SK-N-MC (cell line): ENCODE data around the gene FAM151B.
"Not testable (repeated sequence)": the region's sequence is repeated elsewhere in the genome, so short reads cannot be mapped to it uniquely, and the experiment has no call there.

Source experiments
- DNase-seq: peaks from one replicate; pipeline ENCODE4 v3.0.0-alpha.2; 2011; ENCODE audit warnings: low read depth, low spot score
- H3K27ac ChIP-seq: fragments of 200-600 bp; sonication (generic); 2 replicates; pipeline ENCODE4 v1.5.1; 2016; ENCODE audit warnings: mixed run types
- H3K36me3 ChIP-seq: fragments of 200-600 bp; sonication (generic); 2 replicates; pipeline ENCODE4 v1.6.1; 2017; ENCODE audit warnings: antibody characterized with exemption, low read length, mixed read lengths; ENCODE audit not compliant: insufficient read depth
- H3K4me3 ChIP-seq: fragments of 200-600 bp; sonication (generic); 2 replicates; pipeline ENCODE4 v1.5.1; 2016
- H3K9ac ChIP-seq: fragments of 200-600 bp; sonication (generic); 2 replicates; pipeline ENCODE4 v1.8.0; 2017; ENCODE audit warnings: mixed run types, mixed read lengths; ENCODE audit not compliant: insufficient read length
- H3K9me3 ChIP-seq: fragments of 200-600 bp; sonication (generic); 2 replicates; pipeline ENCODE4 v1.6.1; 2017; ENCODE audit warnings: low read depth, mild to moderate bottlenecking, antibody characterized with exemption, low read length, moderate library complexity, mixed read lengths
- EZH2 ChIP-seq: fragments of 200-600 bp; sonication (generic); IDR thresholded peaks from one replicate; pipeline ENCODE4 v1.6.1; 2017; ENCODE audit warnings: antibody characterized with exemption
- FOXP2 ChIP-seq: optimal IDR thresholded peaks from 2 replicates; pipeline ENCODE3; 2011; ENCODE audit warnings: mild to moderate bottlenecking, moderate library complexity; ENCODE audit not compliant: insufficient read depth; ENCODE audit errors: extremely low read length, control extremely low read depth
- POLR2AphosphoS5 ChIP-seq: IDR thresholded peaks from 2 replicates; pipeline ENCODE4 v1.6.1; 2012; ENCODE audit warnings: mild to moderate bottlenecking, low read depth, low read length, borderline replicate concordance

FAM151B gene, protein sequence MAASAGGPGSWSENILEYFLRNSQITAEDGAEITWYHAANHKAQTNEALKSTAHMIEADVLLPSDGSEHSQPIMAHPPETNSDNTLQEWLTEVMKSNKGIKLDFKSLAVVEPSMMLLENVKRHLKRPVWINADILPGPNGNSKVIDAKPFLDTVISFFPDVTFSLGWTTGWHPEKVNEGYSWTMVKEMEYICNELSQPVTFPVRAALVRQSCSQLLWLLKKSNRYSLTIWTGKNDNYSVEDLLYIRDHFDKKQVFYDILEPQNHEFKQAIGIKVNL

DNA sequence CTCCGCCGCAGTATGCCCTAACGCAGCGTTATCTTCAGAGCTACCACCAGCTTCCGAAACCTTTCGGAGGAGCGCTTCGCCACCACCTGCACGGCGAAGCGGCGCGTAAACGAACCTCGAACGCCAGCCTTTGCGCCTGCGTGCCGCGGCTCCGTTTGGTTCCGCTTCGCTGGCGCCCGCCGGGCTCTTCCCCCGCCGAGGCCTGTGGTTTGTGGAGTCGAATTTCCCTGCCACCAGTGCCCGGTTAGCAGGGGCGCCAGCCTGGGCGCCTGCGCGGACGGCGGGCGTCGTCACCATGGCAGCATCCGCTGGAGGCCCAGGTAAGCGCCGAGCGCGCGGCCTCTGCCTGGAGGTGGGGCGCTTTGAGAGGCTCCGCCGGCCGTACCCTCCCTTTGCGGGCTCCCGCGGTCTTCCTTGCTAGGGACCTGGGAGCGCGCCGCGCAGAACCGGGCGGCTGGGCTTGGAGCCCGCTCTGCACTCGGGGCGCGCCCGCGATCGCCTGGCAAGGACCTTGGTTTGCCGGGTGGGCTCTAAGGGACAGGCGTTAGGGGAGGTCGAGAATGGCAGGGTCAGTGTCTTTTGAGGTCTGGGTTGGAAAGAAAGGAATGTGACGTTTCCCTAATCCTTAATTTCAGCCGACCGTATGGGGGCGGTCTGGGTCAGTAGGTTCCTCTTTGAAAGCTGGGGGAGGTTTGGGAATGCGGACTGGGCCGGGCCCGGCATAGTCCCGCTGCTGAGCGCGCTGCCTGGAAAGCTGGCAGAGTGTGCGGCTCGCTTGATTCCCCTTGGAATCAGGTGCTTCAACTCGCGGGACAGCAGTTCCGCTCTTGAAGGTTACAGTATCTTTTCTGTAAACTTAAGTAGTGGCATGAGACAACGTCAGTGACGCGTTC is at the start of gene FAM151B:
TSS of gene FAM151B (plus strand) at position 272 of the 893 bp plus-strand sequence. CDS start at position 296, 24 bp downstream.
- Histone ChIP-seq H3K27ac (peak within 1 kb of the TSS; percentile 15; the same call in 1 of the 2 replicates), H3K9ac (peak within 1 kb of the TSS; percentile 72), H3K9me3 (no peaks in the 10 kb centered on the region), H3K36me3 (peaks cover 11% of the 10 kb centered on the region), H3K4me3 (peak within 1 kb of the TSS; percentile 82)
- no peak for TF ChIP-seq EZH2
- TF ChIP-seq POLR2AphosphoS5: peak; percentile 77; the same call in 1 of the 2 replicates
- no peak for DNase-seq

DNA sequence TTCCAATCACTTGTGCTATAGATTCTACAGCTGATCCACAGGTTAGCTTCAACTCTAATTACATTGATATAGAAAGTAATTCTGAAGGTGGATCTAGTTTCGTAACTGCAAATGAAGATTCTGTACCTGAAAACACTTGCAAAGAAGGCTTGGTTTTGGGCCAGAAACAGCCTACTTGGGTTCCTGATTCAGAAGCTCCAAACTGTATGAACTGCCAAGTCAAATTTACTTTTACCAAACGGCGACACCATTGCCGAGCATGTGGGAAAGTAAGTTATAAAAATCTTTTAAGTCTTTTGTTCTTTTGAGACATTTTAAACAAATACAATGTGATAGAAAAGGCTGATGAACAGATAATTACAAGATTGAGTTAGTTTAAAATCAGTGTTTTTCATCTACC is 49.2 kb upstream of the FAM151B start:
- Histone ChIP-seq H3K4me3 (no peak overlapping the region), H3K27ac (no peak overlapping the region), H3K9me3 (no peaks in the 10 kb centered on the region), H3K9ac (no peak overlapping the region), H3K36me3 (peaks cover 85% of the 10 kb centered on the region)
- DNase-seq: no peak
- no peak for TF ChIP-seq POLR2AphosphoS5
- no peak for TF ChIP-seq FOXP2
- no peak for TF ChIP-seq EZH2

DNA sequence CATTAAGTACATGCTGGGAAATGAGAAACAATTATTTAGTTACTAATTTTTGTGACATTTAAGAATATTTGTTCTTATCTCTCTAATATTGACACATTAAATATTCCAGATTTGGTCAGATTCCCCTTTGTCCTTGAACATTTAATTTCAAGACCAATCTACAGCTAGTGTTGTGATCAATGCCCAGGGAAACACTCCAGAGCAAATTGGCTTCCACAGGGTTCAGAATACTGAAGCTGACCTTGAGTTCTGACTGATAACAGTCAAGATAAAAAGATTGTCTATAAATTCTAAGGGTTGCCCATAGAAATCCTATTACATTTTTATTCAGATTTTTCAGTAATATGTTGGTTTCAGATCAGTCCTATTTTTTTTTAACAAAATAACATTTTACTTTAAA is 48.7 kb upstream of the FAM151B start:
- no peak for DNase-seq
- TF ChIP-seq POLR2AphosphoS5 (no peak), EZH2 (no peak), FOXP2 (no peak)
- Histone ChIP-seq H3K4me3 (no peak overlapping the region), H3K9me3 (no peaks in the 10 kb centered on the region), H3K27ac (no peak overlapping the region), H3K36me3 (peaks cover 83% of the 10 kb centered on the region), H3K9ac (no peak overlapping the region)

DNA sequence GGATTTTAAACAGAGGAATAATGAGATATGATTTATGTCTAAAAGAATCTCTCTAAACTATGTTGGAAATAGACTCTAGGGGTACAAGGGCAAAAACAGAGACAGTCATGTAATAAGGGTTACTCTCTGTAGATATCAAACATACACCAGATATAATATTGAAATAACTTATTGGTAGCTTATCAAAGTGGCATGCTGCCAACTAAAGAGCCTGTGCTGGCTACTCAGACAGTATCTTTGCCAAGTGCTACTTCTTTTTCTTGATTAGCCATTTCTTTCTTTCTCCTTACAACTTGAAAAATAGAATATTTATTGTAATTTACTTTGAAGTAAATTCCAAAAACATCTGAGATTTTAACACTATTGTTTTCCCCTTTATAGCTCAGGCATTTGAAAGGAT is 45.2 kb upstream of the FAM151B start:
- H3K9ac ChIP-seq: no peak overlapping the region
- no peak for DNase-seq
- H3K36me3 ChIP-seq: peaks cover 73% of the 10 kb centered on the region
- TF ChIP-seq EZH2 (no peak), FOXP2 (no peak), POLR2AphosphoS5 (no peak)
- H3K4me3 ChIP-seq: no peak overlapping the region
- no peaks in the 10 kb centered on the region for H3K9me3 ChIP-seq
- no peak overlapping the region for H3K27ac ChIP-seq

DNA sequence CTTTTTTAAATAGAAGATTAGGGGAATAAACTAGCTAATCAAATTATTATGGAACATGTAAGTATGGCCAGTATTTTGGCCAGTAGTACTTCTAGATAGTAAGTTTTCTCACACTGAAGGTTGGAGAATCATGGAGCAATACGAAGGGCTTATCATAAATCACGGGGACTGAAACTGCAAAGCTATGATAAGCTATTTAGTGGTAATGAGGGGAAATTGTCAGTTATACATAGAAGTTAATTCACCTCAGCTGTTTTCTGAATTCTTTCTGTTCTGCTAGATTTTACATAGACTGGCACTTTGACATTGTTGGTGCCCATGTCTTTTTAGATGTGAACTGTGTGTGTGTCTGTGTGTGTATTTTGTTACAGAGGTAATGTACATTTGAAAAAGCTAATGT is 34.5 kb upstream of the FAM151B start:
- H3K36me3 ChIP-seq: peaks cover 72% of the 10 kb centered on the region
- TF ChIP-seq FOXP2 (no peak), POLR2AphosphoS5 (no peak), EZH2 (no peak)
- no peak overlapping the region for H3K4me3 ChIP-seq
- DNase-seq: no peak
- no peaks in the 10 kb centered on the region for H3K9me3 ChIP-seq
- no peak overlapping the region; the same call in 1 of the 2 replicates for H3K27ac ChIP-seq
- H3K9ac ChIP-seq: no peak overlapping the region

DNA sequence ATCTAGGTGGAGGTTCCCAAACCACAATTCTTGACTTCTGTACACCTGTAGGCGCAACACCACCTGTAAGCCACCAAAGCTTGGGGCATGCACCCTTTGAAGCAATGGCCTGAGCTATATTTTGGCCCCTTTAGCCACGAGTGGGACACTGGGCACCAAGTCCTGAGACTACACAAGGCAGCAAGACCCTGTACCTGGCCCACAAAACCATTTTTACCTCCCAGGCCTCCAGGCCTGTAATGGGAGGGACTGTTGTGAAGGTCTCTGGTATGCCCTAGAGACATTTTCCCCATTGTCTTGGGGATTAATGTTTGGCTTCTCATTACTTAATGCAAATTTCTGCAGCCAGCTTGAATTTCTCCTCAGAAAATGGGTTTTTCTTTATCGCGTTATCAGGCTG is 24.6 kb upstream of the FAM151B start:
- TF ChIP-seq EZH2 (no peak), POLR2AphosphoS5 (no peak), FOXP2 (no peak)
- Histone ChIP-seq H3K4me3 (no peak overlapping the region), H3K9me3 (peaks cover 3% of the 10 kb centered on the region; the same call in 1 of the 2 replicates), H3K27ac (no peak overlapping the region), H3K36me3 (peaks cover 72% of the 10 kb centered on the region), H3K9ac (no peak overlapping the region)
- no peak for DNase-seq

DNA sequence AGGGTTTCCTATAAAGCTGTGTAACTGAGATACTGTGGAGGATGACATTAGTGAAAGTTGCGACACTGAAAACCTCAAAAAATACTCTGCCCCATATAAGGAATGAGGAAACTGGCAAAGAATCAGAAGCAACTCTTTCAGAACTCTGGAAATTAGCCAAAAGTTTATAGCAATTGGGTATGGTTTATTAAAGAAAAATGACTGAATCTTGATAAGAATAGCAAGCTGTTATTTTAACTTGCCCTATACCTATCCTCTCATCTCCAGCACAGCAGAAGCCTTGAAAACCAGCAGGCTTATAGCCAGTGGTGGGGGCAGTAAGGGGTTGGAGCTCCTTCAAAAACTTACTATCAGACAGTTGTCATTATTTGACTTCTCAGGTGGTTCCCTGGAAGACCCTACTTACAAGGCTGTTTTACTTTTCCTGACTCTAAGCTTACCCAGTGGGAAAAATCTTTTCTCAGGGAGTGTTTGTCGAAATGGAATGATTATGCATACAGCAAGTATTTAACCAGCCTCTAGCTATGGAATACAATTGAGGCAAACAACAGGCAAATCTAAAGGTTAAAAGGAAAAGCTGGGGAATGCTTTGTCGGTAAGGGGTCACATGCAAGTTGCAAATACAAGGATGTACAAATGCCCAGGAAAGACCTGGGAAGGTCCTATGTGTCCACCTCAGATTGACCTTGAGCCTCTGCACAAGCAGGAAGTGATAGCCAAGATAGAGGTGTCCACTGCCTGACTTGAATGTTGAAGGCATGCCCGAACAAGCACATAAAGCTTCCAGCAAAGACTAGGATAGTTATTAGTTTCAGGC is 21.0 kb upstream of the FAM151B start:
- TF ChIP-seq POLR2AphosphoS5 (peak; percentile 27; the same call in 1 of the 2 replicates), EZH2 (no peak), FOXP2 (no peak)
- H3K36me3 ChIP-seq: peaks cover 66% of the 10 kb centered on the region
- DNase-seq: peak; percentile 89
- no peak overlapping the region for H3K9ac ChIP-seq
- peak overlapping the region; percentile 74 for H3K27ac ChIP-seq
- peaks cover 3% of the 10 kb centered on the region; the same call in 1 of the 2 replicates for H3K9me3 ChIP-seq
- peak overlapping the region; percentile 32; the same call in 1 of the 2 replicates for H3K4me3 ChIP-seq

DNA sequence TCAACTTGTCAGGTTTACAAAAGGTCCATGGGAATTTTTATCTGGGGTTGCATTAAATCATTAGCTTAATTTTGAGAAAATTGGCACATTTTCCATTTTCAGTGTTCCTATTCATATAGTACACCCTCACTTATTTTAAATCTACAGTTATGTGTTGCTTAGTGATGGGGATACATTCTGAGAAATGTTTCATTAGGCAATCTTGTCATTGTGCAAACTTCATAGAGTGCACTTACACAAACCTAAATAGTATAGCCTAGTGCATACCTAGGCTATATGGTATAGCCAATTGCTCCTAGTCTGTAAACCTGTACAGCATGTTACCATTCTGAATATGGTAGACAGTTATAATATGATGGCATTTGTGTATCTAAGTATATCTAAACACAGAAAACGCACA is 19.8 kb upstream of the FAM151B start:
- Histone ChIP-seq H3K27ac (no peak overlapping the region), H3K9me3 (peaks cover 3% of the 10 kb centered on the region; the same call in 1 of the 2 replicates), H3K36me3 (peaks cover 65% of the 10 kb centered on the region), H3K9ac (no peak overlapping the region), H3K4me3 (no peak overlapping the region)
- DNase-seq: no peak
- no peak for TF ChIP-seq POLR2AphosphoS5
- TF ChIP-seq FOXP2: no peak
- no peak for TF ChIP-seq EZH2

DNA sequence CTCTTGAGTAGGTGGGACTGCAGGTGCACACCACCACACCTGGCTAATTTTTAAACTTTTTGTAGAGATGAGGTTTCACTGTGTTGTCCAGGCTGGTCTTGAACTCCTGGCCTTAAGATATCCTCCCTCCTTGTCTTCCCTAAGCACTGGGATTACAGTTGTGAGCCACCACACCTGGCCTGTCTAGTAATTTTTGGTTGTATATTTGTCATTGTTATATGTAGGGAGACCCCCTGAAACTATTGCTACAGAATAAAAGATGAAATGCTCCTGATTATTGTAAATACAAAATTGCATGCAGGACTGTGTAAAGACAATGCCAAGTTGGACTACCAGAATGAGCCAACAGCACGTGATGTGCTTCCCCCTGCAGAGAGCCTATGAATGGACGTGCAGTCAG is 17.3 kb upstream of the FAM151B start:
- not testable (repeated sequence) for H3K27ac ChIP-seq, H3K4me3 ChIP-seq, H3K9me3 ChIP-seq, H3K9ac ChIP-seq, DNase-seq
- peaks cover 69% of the 10 kb centered on the region for H3K36me3 ChIP-seq
